A549 (cell line): ENCODE measurements around the gene EVX1. TPM values are rescaled to one million over a fixed set of nuclear protein-coding genes. Genes with fewer than 3 reads are reported as not detected.

Source experiments
- ATAC-seq, 2 experiments: fragments of 200-7000 bp in 1 of 2; fragments of >200 bp in 1 of 2; cut with Nextera tagmentation in 1 of 2; cut with Tn5 transposase in 1 of 2; 3 replicates each; pipeline versions ENCODE4 v1.8.0 to v1.9.1; 2018 to 2020; ENCODE audit warnings: mild to moderate bottlenecking in 1 of 2, moderate library complexity in 1 of 2
- CTCF ChIA-PET: fragments of 300-600 bp; sonication (Branson Sonifier 250); formaldehyde crosslinking; extraction: SDS; loops from one replicate; lab custom pipeline; 2021; ENCODE audit warnings: antibody characterized with exemption, inconsistent platforms; lab: Yijun Ruan, JAX
- POLR2A ChIA-PET: fragments of 350-600 bp; formaldehyde crosslinking; extraction: SDS; loops from one replicate; lab custom pipeline; 2021; ENCODE audit warnings: antibody characterized with exemption, inconsistent platforms; lab: Yijun Ruan, JAX
- DNase-seq, 2 experiments: peaks; one replicate each; pipeline versions ENCODE4 v3.0.0 to v3.0.0-alpha.2; 2011 to 2016; ENCODE audit warnings: low read depth in 1 of 2, low spot score in 1 of 2
- FAIRE-seq: peaks from 2 replicates; lab custom pipeline; 2011; peaks lifted over from hg19 to GRCh38; lab: Jason Lieb, UNC
- H3K27ac ChIP-seq, 2 experiments: fragments of >200 bp; sonication (Bioruptor Twin); formaldehyde crosslinking; 3 replicates each; pipeline ENCODE4 v1.5.1; 2016 to 2017
- H3K4me1 ChIP-seq: fragments of >200 bp; sonication (Bioruptor Twin); formaldehyde crosslinking; 3 replicates; pipeline ENCODE4 v1.6.1; 2016
- H3K4me2 ChIP-seq: fragments of >200 bp; sonication (Bioruptor Twin); formaldehyde crosslinking; 3 replicates; pipeline ENCODE4 v1.6.1; 2016
- H3K4me3 ChIP-seq: fragments of >200 bp; sonication (Bioruptor Twin); formaldehyde crosslinking; 3 replicates; pipeline ENCODE4 v1.5.1; 2016
- H3K9me3 ChIP-seq: fragments of >200 bp; sonication (Bioruptor Twin); formaldehyde crosslinking; 3 replicates; pipeline ENCODE4 v1.6.1; 2016
- ATOH8 ChIP-seq: fragments of 250-450 bp; sonication (Bioruptor Pico); IDR thresholded peaks from 2 replicates; pipeline ENCODE4 v1.5.0; 2020; ENCODE audit warnings: low read depth, mild to moderate bottlenecking, moderate library complexity
- CEBPB ChIP-seq, 2 experiments: fragments of >200 bp in 1 of 2; sonication (Bioruptor Twin) in 1 of 2; formaldehyde crosslinking in 1 of 2; IDR thresholded peaks; 2 replicates each; pipeline ENCODE4 v1.6.1; 2012 to 2016
- CTCF ChIP-seq: fragments of >200 bp; sonication (Bioruptor Twin); formaldehyde crosslinking; IDR thresholded peaks from 3 replicates; pipeline ENCODE4 v1.5.1; 2016
- EHMT2 ChIP-seq: fragments of 200-600 bp; sonication (generic); IDR thresholded peaks from 2 replicates; pipeline ENCODE4 v1.6.1; 2016; ENCODE audit warnings: antibody characterized with exemption, low read depth, mild to moderate bottlenecking, moderate library complexity
- EP300 ChIP-seq, 2 experiments: fragments of >200 bp; sonication (Bioruptor Twin); formaldehyde crosslinking; IDR thresholded peaks; 2 replicates in 1 of 2; 3 replicates in 1 of 2; pipeline ENCODE4 v1.6.1; 2016 to 2017
- HMGXB4 ChIP-seq: fragments of 250-450 bp; sonication (Bioruptor Pico); IDR thresholded peaks from 2 replicates; pipeline ENCODE4 v1.5.0; 2021; ENCODE audit warnings: mild to moderate bottlenecking, moderate library complexity, borderline replicate concordance
- HOXB13 ChIP-seq: fragments of 250-450 bp; sonication (Bioruptor Pico); IDR thresholded peaks from 2 replicates; pipeline ENCODE4 v1.5.0; 2020; ENCODE audit warnings: low read depth, mild to moderate bottlenecking, moderate library complexity
- HOXB5 ChIP-seq: fragments of 250-450 bp; sonication (Bioruptor Pico); IDR thresholded peaks from 2 replicates; pipeline ENCODE4 v1.5.0; 2020; ENCODE audit warnings: mild to moderate bottlenecking, moderate library complexity
- KDM5A ChIP-seq: fragments of 200-600 bp; sonication (generic); IDR thresholded peaks from 2 replicates; pipeline ENCODE4 v1.6.1; 2016; ENCODE audit warnings: antibody characterized with exemption, mild to moderate bottlenecking
- NFE2L2 ChIP-seq: fragments of 150-350 bp; conservative IDR thresholded peaks from 2 replicates; pipeline ENCODE4 v1.6.1; 2014; ENCODE audit warnings: low read length
- POLR2AphosphoS2 ChIP-seq: conservative IDR thresholded peaks from 2 replicates; pipeline ENCODE4 v1.6.1; 2012; ENCODE audit warnings: low read length, improper control_type of control experiment, inconsistent platforms
- REST ChIP-seq: fragments of 200-600 bp; sonication (generic); IDR thresholded peaks from 2 replicates; pipeline ENCODE4 v1.6.1; 2016; ENCODE audit warnings: antibody characterized with exemption, mild to moderate bottlenecking, moderate library complexity
- TP53 ChIP-seq: fragments of 250-450 bp; sonication (Bioruptor Pico); IDR thresholded peaks from 2 replicates; pipeline ENCODE4 v1.5.0; 2021; ENCODE audit warnings: mild to moderate bottlenecking, moderate library complexity
- USF2 ChIP-seq: fragments of 450-650 bp; IDR thresholded peaks from 2 replicates; pipeline ENCODE4 v1.6.1; 2014; ENCODE audit warnings: antibody characterized with exemption
- WGBS: methylation state at CpG from one replicate; pipeline ENCODE4 v1.1.6; 2017; ENCODE audit errors: missing lambda C conversion rate; 5-methylcytosine and 5-hydroxymethylcytosine counted together
- polyA plus RNA-seq, 4 experiments: library from polyadenylated mRNA; depleted of rRNA in 3 of 4; stranded (reverse); fragments of >200 nt; fragmentation: RNase III in 1 of 4; extraction: RNeasy Plus Mini Kit Qiagen cat#74134 plus additional on column Dnase treatment in 1 of 4; gene quantifications; 2 replicates in 3 of 4; 3 replicates in 1 of 4; pipeline ENCODE4 v1.2.3, GENCODE V29; 2011 to 2017

Gene EVX1
- polyA plus RNA-seq, 2 of the 4 experiments (the other 2 are of a cell fraction): 0.05 to 0.08 TPM

DNA sequence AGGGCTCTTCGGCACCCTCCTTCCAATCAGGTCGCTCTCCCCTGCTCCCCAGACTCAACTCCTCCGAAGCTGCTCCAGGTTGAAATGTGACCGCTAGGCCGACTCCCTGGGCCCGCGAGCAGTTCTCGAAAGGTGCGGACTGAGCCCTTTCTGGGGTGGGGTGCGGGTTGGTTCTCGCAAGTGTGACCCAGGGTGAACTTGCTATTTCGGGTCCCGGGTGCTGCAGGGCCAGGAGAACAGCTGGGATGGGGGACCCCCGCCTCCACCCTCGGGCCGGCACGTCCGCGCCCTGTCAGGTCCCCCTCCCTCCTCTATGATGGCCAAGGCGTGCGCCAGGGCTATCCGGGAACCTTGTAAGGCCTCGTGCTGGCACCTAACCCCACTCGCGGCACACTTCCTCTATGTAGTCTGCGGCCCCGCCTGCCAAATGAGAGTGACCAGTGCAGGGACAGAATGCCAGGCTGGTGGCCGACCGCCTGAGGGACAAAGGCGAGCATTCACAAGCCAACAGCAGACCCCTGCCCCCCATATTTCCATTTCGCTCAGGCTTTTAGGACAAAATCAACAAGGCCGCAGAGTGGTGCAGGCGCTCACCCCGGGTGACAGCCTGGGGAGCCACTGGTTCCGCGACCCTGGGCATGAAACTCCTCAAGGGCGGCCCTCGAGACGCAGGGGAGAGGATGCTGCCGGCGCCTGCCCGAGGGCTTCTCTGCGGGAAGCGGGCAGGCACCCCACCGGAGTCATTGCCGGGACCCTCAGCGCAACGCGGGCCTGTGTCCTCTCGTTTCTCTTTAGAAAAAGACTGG lies 29.0 kb upstream of the EVX1 start:
- no peak overlapping the region for H3K4me2 ChIP-seq
- FAIRE-seq: no peak
- 92% methylated on average over 46 of the region's 50 CpGs for WGBS
- ChIA-PET POLR2A (no interaction called here), CTCF (interaction anchor here (0.6 to 1.4 kb wide), 2 partner anchors 11 to 22 kb away, joined by 3 to 4 read pairs; no protein-coding TSS in a partner anchor)
- H3K27ac ChIP-seq: peak overlapping the region in 1 of 2 experiments; percentile 45; a peak in 2 of 6 replicates
- TF ChIP-seq TP53: no peak
- no peak for TF ChIP-seq REST
- no peak for TF ChIP-seq CEBPB (IDR thresholded peaks at IDR 0.05)
- no peak for TF ChIP-seq KDM5A
- TF ChIP-seq EP300 (IDR thresholded peaks at IDR 0.05): no peak
- no peak for TF ChIP-seq ATOH8 (CRISPR knock-in tag)
- no peak for TF ChIP-seq CTCF
- TF ChIP-seq POLR2AphosphoS2: no peak
- no peak for TF ChIP-seq HOXB13
- no peak for TF ChIP-seq USF2
- TF ChIP-seq HMGXB4 (CRISPR knock-in tag): no peak
- TF ChIP-seq NFE2L2: no peak
- TF ChIP-seq EHMT2: no peak
- TF ChIP-seq HOXB5 (CRISPR knock-in tag): no peak
- H3K9me3 ChIP-seq: no peaks in the 10 kb centered on the region
- ATAC-seq: no peak
- DNase-seq: no peak
- no peak overlapping the region for H3K4me3 ChIP-seq
- peaks cover 12% of the 10 kb centered on the region; the same call in 2 of the 3 replicates for H3K4me1 ChIP-seq
